Hepatocyte (in vitro differentiated cells): ENCODE measurements around the gene HPF1.

Experiments used
- EZH2phosphoT487 ChIP-seq: fragments of 200-600 bp; sonication (generic); IDR thresholded peaks from one replicate; pipeline ENCODE4 v1.6.1; 2018; ENCODE audit warnings: antibody characterized with exemption, mild to moderate bottlenecking, low read depth, moderate library complexity; ENCODE audit not compliant: unreplicated experiment, severe bottlenecking
- TF ChIP-seq, protein P1 (sequence below): fragments of 200-600 bp; sonication (generic); IDR thresholded peaks from 2 replicates; pipeline ENCODE4 v1.5.1; 2016; ENCODE audit warnings: antibody characterized with exemption, mild to moderate bottlenecking; ENCODE audit not compliant: poor library complexity

DNA sequence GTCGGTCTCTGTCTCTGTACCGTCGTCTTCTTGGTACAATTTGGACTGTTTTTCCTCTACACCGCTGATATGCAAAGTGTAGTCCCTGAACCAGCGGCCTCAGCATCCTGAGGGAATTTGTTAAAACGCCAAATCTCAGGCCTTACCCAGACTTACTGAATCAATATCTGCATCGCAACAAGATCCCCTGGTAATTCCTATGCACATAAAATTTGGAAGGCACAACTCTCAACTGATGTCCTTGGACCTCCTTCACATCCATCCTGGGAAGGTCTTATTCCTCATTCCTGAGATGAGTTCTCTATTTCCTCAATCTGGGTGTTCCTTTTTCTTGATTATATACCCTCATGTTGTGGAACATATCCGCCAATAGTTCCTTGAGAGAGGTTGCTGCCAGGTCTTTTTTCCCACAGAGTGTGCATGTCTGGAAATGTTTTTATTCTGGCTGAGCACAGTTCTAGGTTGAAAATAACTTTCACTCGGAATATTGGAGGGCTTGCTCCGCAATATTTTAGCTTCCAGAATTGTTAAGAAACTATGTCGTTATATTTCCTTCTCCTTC, 738 bp upstream of the HPF1 start:
- TF ChIP-seq, protein P1, sequence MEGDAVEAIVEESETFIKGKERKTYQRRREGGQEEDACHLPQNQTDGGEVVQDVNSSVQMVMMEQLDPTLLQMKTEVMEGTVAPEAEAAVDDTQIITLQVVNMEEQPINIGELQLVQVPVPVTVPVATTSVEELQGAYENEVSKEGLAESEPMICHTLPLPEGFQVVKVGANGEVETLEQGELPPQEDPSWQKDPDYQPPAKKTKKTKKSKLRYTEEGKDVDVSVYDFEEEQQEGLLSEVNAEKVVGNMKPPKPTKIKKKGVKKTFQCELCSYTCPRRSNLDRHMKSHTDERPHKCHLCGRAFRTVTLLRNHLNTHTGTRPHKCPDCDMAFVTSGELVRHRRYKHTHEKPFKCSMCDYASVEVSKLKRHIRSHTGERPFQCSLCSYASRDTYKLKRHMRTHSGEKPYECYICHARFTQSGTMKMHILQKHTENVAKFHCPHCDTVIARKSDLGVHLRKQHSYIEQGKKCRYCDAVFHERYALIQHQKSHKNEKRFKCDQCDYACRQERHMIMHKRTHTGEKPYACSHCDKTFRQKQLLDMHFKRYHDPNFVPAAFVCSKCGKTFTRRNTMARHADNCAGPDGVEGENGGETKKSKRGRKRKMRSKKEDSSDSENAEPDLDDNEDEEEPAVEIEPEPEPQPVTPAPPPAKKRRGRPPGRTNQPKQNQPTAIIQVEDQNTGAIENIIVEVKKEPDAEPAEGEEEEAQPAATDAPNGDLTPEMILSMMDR = no peak
- no peak for TF ChIP-seq EZH2phosphoT487
